Kidney tubule cell (primary cell): ENCODE data around the gene LRRC8C.
"Not testable (repeated sequence)": the region's sequence is repeated elsewhere in the genome, so short reads cannot be mapped to it uniquely, and the experiment has no call there.

Source experiments
- DNase-seq: peaks from one replicate; pipeline ENCODE4 v3.0.0-alpha.2; 2018; ENCODE audit warnings: low spot score

Gene LRRC8C

GRCh38 chr1:89607586-89608318, 25.2 kb upstream of the LRRC8C start:
- DNase-seq = no peak

- no peak for DNase-seq
Observed at GRCh38 chr1:89608319-89608983, 24.5 kb upstream of the LRRC8C start.

- no peak for DNase-seq
Observed at GRCh38 chr1:89608984-89609725, 23.8 kb upstream of the LRRC8C start.

GRCh38 chr1:89609781-89610456, 23.0 kb upstream of the LRRC8C start:
- DNase-seq = no peak

GRCh38 chr1:89610457-89611011, 22.4 kb upstream of the LRRC8C start:
- DNase-seq = no peak

GRCh38 chr1:89611721-89612120, 21.2 kb upstream of the LRRC8C start:
- DNase-seq = no peak

- DNase-seq = no peak
Observed at GRCh38 chr1:89613928-89614327, 19.0 kb upstream of the LRRC8C start.

GRCh38 chr1:89615676-89616598, 17.0 kb upstream of the LRRC8C start:
- no peak for DNase-seq

- DNase-seq = peak; percentile 47
Observed at GRCh38 chr1:89616844-89617627, 15.9 kb upstream of the LRRC8C start.

GRCh38 chr1:89620664-89621063, 12.3 kb upstream of the LRRC8C start:
- DNase-seq = no peak

- DNase-seq = no peak
Observed at GRCh38 chr1:89622895-89623294, 10.0 kb upstream of the LRRC8C start.

- no peak for DNase-seq
Observed at GRCh38 chr1:89624314-89624713, 8.6 kb upstream of the LRRC8C start.

GRCh38 chr1:89624715-89625323, 8.1 kb upstream of the LRRC8C start:
- no peak for DNase-seq

- DNase-seq = no peak
Observed at GRCh38 chr1:89627596-89627962, 5.3 kb upstream of the LRRC8C start.

- DNase-seq = no peak
Observed at GRCh38 chr1:89629146-89629545, 3.8 kb upstream of the LRRC8C start.

GRCh38 chr1:89629600-89629999, 3.3 kb upstream of the LRRC8C start:
- DNase-seq = not testable (repeated sequence)

GRCh38 chr1:89630048-89630447, 2.9 kb upstream of the LRRC8C start:
- DNase-seq = no peak

- DNase-seq = no peak
Observed at GRCh38 chr1:89631816-89632656, 884 bp upstream of the LRRC8C start.

GRCh38 chr1:89633248-89633799, 404 bp downstream of the LRRC8C start:
- DNase-seq = peak; percentile 59
